Caco-2 (cell line): Measurements from ENCODE around the gene STK16. TPM values are rescaled to one million over a fixed set of nuclear protein-coding genes. Genes with fewer than 3 reads are reported as not detected.
"Not testable (repeated sequence)": the region's sequence is repeated elsewhere in the genome, so short reads cannot be mapped to it uniquely, and the experiment has no call there.

Source experiments
- BruUV-seq: library from RNA; stranded (reverse); fragments of 400-500 nt; replicated peaks from 2 replicates; lab custom pipeline; 2021; lab: Mats Ljungman, UMichigan
- CTCF ChIA-PET: fragments of 300-600 bp; sonication (Branson Sonifier 250); formaldehyde crosslinking; loops from one replicate; lab custom pipeline; 2022; ENCODE audit warnings: antibody characterized with exemption; lab: Charles Lee
- POLR2A ChIA-PET: fragments of 300-600 bp; sonication (Branson Sonifier 250); formaldehyde crosslinking; loops from one replicate; lab custom pipeline; 2022; ENCODE audit warnings: antibody characterized with exemption; lab: Charles Lee
- DNase-seq, 2 experiments: peaks; one replicate each; pipeline versions ENCODE4 v3.0.0 to v3.0.0-alpha.2; 2020 to 2022
- H3K27me3 ChIP-seq: replicated peaks from 2 replicates; pipeline ENCODE4 v1.6.0; 2011; ENCODE audit warnings: low read length; ENCODE audit not compliant: control insufficient read depth, insufficient read depth
- H3K36me3 ChIP-seq: 2 replicates; pipeline ENCODE4 v1.5.1; 2011; ENCODE audit warnings: low read length; ENCODE audit not compliant: control insufficient read depth, insufficient read depth
- H3K4me1 ChIP-seq: fragments of 250-450 bp; sonication (Bioruptor Pico); 2 replicates; pipeline ENCODE4 v1.5.1; 2020; ENCODE audit warnings: mild to moderate bottlenecking
- H3K4me3 ChIP-seq: 2 replicates; pipeline ENCODE4 v1.5.1; 2011; ENCODE audit warnings: low read depth, mild to moderate bottlenecking, control low read depth, low read length
- H3K9me3 ChIP-seq: fragments of 250-450 bp; sonication (Bioruptor Pico); 2 replicates; pipeline ENCODE4 v1.5.1; 2020; ENCODE audit warnings: mild to moderate bottlenecking, moderate library complexity
- H3K27ac Mint-ChIP-seq: one replicate; pipeline ENCODE4 v1.8.0; 2022; ENCODE audit warnings: mixed read lengths; ENCODE audit not compliant: unreplicated experiment
- H3K27me3 Mint-ChIP-seq: one replicate; pipeline ENCODE4 v1.8.0; 2022; ENCODE audit warnings: mixed read lengths; ENCODE audit not compliant: insufficient read depth, unreplicated experiment
- H3K36me3 Mint-ChIP-seq: one replicate; pipeline ENCODE4 v1.8.0; 2022; ENCODE audit warnings: mild to moderate bottlenecking, mixed read lengths; ENCODE audit not compliant: insufficient read depth, unreplicated experiment
- H3K4me1 Mint-ChIP-seq: one replicate; pipeline ENCODE4 v1.8.0; 2022; ENCODE audit warnings: low read depth, mixed read lengths; ENCODE audit not compliant: unreplicated experiment
- H3K4me3 Mint-ChIP-seq: one replicate; pipeline ENCODE4 v1.8.0; 2022; ENCODE audit warnings: mild to moderate bottlenecking, moderate library complexity, mixed read lengths; ENCODE audit not compliant: unreplicated experiment
- H3K9me3 Mint-ChIP-seq: one replicate; pipeline ENCODE4 v1.8.0; 2022; ENCODE audit warnings: mixed read lengths; ENCODE audit not compliant: unreplicated experiment
- CTCF ChIP-seq, 2 experiments: fragments of 200-600 bp in 1 of 2; IDR thresholded peaks; 1 replicate in 1 of 2; 2 replicates in 1 of 2; pipeline versions ENCODE4 v1.5.1 to v1.8.0; 2011 to 2022; ENCODE audit warnings: antibody characterized with exemption in 1 of 2, control low read depth in 1 of 2, inconsistent platforms in 1 of 2, low read depth in 1 of 2, low read length in 1 of 2, mild to moderate bottlenecking in 1 of 2, moderate library complexity in 1 of 2; ENCODE audit not compliant: insufficient read depth in 1 of 2, severe bottlenecking in 1 of 2, unreplicated experiment in 1 of 2
- intact Hi-C: fragments of 100-400 bp; cut with micrococcal nuclease; formaldehyde crosslinking; loops from one replicate; pipeline ENCODE4 v1.10.0; 2022; ENCODE audit not compliant: unreplicated experiment
- total RNA-seq: library from RNA; stranded (reverse); gene quantifications from 2 replicates; pipeline ENCODE4 v1.2.3, GENCODE V29; 2022

Gene STK16
- total RNA-seq, 1 experiment from 2014 or later: 26.6 TPM

GRCh38 chr2:219285373-219285735 lies 40.1 kb downstream of the STK16 start:
- Histone ChIP-seq H3K4me1 (peaks cover under 1% of the 10 kb centered on the region; the same call in 1 of the 2 replicates), H3K9me3 (no peaks in the 10 kb centered on the region), H3K36me3 (peaks cover 3% of the 10 kb centered on the region), H3K27me3 (no peaks in the 10 kb centered on the region), H3K4me3 (no peak overlapping the region)
- intact Hi-C loops: no loop called here
- ChIA-PET POLR2A (no interaction called here), CTCF (interaction anchor here (2.9 kb wide), 1 partner anchor 10 kb away, joined by 20 read pairs; no protein-coding TSS in a partner anchor)
- Mint-ChIP-seq H3K27ac (no peak overlapping the region), H3K4me1 (no peaks in the 10 kb centered on the region), H3K36me3 (peaks cover 19% of the 10 kb centered on the region), H3K9me3 (no peaks in the 10 kb centered on the region), H3K4me3 (no peak overlapping the region), H3K27me3 (no peaks in the 10 kb centered on the region)
- no TSS peak for BruUV-seq
- TF ChIP-seq CTCF (IDR thresholded peaks at IDR 0.05; ENCODE audit: insufficient read depth in 1 of 2, low read depth in 1 of 2, low read length in 1 of 2, severe bottlenecking in 1 of 2, unreplicated experiment in 1 of 2): no peak
- no peak for DNase-seq

- Histone ChIP-seq H3K27me3 (no peaks in the 10 kb centered on the region), H3K4me1 (no peaks in the 10 kb centered on the region), H3K4me3 (no peak overlapping the region), H3K9me3 (no peaks in the 10 kb centered on the region), H3K36me3 (peaks cover 3% of the 10 kb centered on the region)
- peaks cover 19% of the 10 kb centered on the region for H3K36me3 Mint-ChIP-seq
- no peaks in the 10 kb centered on the region for H3K27me3 Mint-ChIP-seq
- no peaks in the 10 kb centered on the region for H3K9me3 Mint-ChIP-seq
- POLR2A ChIA-PET: interaction anchor here (0.5 kb wide), 1 partner anchor 98 kb away, joined by 3 read pairs; no protein-coding TSS in a partner anchor
- H3K4me1 Mint-ChIP-seq: no peaks in the 10 kb centered on the region
- no peak for TF ChIP-seq CTCF (IDR thresholded peaks at IDR 0.05; ENCODE audit: insufficient read depth in 1 of 2, low read depth in 1 of 2, low read length in 1 of 2, severe bottlenecking in 1 of 2, unreplicated experiment in 1 of 2)
- H3K27ac Mint-ChIP-seq: no peak overlapping the region
- CTCF ChIA-PET: interaction anchor here (1.2 to 2.9 kb wide), 2 partner anchors 8 to 9 kb away, joined by 4 to 20 read pairs; no protein-coding TSS in a partner anchor
- BruUV-seq: no TSS peak
- intact Hi-C loops: no loop called here
- no peak overlapping the region for H3K4me3 Mint-ChIP-seq
- DNase-seq: no peak
Observed at GRCh38 chr2:219285894-219286425, 40.7 kb downstream of the STK16 start.

GRCh38 chr2:219286436-219287115 lies 41.3 kb downstream of the STK16 start:
- Histone ChIP-seq H3K9me3 (no peaks in the 10 kb centered on the region), H3K27me3 (no peaks in the 10 kb centered on the region), H3K4me3 (no peak overlapping the region), H3K4me1 (no peaks in the 10 kb centered on the region), H3K36me3 (peaks cover 3% of the 10 kb centered on the region)
- intact Hi-C loops: no loop called here
- Mint-ChIP-seq H3K27me3 (no peaks in the 10 kb centered on the region), H3K27ac (no peak overlapping the region), H3K4me1 (no peaks in the 10 kb centered on the region), H3K4me3 (no peak overlapping the region), H3K36me3 (peaks cover 19% of the 10 kb centered on the region), H3K9me3 (no peaks in the 10 kb centered on the region)
- BruUV-seq: TSS peak; percentile 50
- CTCF ChIA-PET: interaction anchor here (1.2 to 2.9 kb wide), 2 partner anchors 8 to 9 kb away, joined by 4 to 20 read pairs; no protein-coding TSS in a partner anchor
- TF ChIP-seq CTCF (IDR thresholded peaks at IDR 0.05; ENCODE audit: insufficient read depth in 1 of 2, low read depth in 1 of 2, low read length in 1 of 2, severe bottlenecking in 1 of 2, unreplicated experiment in 1 of 2): no peak
- POLR2A ChIA-PET: interaction anchor here (0.5 kb wide), 1 partner anchor 97 kb away, joined by 3 read pairs; no protein-coding TSS in a partner anchor
- no peak for DNase-seq

GRCh38 chr2:219287116-219287440 lies 41.8 kb downstream of the STK16 start:
- ChIA-PET CTCF (interaction anchor here (2.9 kb wide), 1 partner anchor 8 kb away, joined by 20 read pairs; no protein-coding TSS in a partner anchor), POLR2A (interaction anchor here (0.6 kb wide), 1 partner anchor 179 kb away, joined by 4 read pairs; no protein-coding TSS in a partner anchor)
- H3K27me3 ChIP-seq, H3K4me3 Mint-ChIP-seq, H3K9me3 ChIP-seq, H3K4me1 Mint-ChIP-seq, H3K27me3 Mint-ChIP-seq, H3K27ac Mint-ChIP-seq, BruUV-seq, intact Hi-C loops, H3K4me3 ChIP-seq, H3K9me3 Mint-ChIP-seq, DNase-seq, H3K4me1 ChIP-seq, H3K36me3 ChIP-seq: not testable (repeated sequence)
- peaks cover 19% of the 10 kb centered on the region for H3K36me3 Mint-ChIP-seq
